Ishikawa (cell line): ENCODE measurements around the gene MAST4.

Source experiments
- CEBPB ChIP-seq: IDR thresholded peaks from 2 replicates; pipeline ENCODE4 v1.6.1; 2012
- CREB1 ChIP-seq: IDR thresholded peaks from 2 replicates; pipeline ENCODE4 v1.6.1; 2012; ENCODE audit warnings: low read depth
- EGR1 ChIP-seq: IDR thresholded peaks from 2 replicates; pipeline ENCODE4 v1.6.1; 2012
- EP300 ChIP-seq: IDR thresholded peaks from 2 replicates; pipeline ENCODE4 v1.6.1; 2012; ENCODE audit warnings: borderline replicate concordance
- FOXM1 ChIP-seq: IDR thresholded peaks from 2 replicates; pipeline ENCODE4 v1.6.1; 2012; ENCODE audit warnings: low read depth, borderline replicate concordance
- NFIC ChIP-seq: IDR thresholded peaks from 2 replicates; pipeline ENCODE4 v1.6.1; 2012
- RAD21 ChIP-seq: IDR thresholded peaks from 2 replicates; pipeline ENCODE4 v1.6.1; 2012; ENCODE audit warnings: low read depth
- TAF1 ChIP-seq: IDR thresholded peaks from 2 replicates; pipeline ENCODE4 v1.6.1; 2012; ENCODE audit warnings: low read depth, mild to moderate bottlenecking
- TCF12 ChIP-seq: IDR thresholded peaks from 2 replicates; pipeline ENCODE4 v1.6.1; 2012; ENCODE audit warnings: low read depth
- TEAD4 ChIP-seq: IDR thresholded peaks from 2 replicates; pipeline ENCODE4 v1.6.1; 2012
- YY1 ChIP-seq: IDR thresholded peaks from 2 replicates; pipeline ENCODE4 v1.6.1; 2012; ENCODE audit warnings: low read depth
- ZBTB7A ChIP-seq: IDR thresholded peaks from 2 replicates; pipeline ENCODE4 v1.6.1; 2012; ENCODE audit warnings: low read depth
- TF ChIP-seq, protein P1 (sequence below): IDR thresholded peaks from 2 replicates; pipeline ENCODE4 v1.6.1; 2012
- TF ChIP-seq, protein P2 (sequence below): IDR thresholded peaks from 2 replicates; pipeline ENCODE4 v1.6.1; 2012; ENCODE audit warnings: low read depth, mild to moderate bottlenecking
- TF ChIP-seq, protein P3 (sequence below): IDR thresholded peaks from 2 replicates; pipeline ENCODE4 v1.6.1; 2012

Gene MAST4

DNA sequence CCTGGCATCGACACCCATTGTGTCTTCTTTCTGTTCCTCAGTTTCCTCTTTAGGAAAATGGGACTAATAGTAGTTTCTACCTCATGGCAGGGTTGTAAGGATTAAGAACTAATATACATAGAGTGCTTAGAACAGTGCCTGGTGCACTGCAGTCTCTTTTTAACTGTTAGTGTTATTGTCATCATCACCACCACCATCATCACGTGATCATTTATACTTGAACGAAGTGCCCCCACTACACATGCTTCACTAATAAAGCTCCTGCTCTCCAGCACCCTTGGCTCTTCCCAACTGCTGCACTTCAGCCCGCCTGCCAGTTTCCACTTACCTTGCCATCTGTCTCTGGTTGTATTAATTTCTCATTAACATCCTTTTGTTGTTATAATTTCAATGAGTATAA is 35.8 kb upstream of the MAST4 start:
- TF ChIP-seq FOXM1, result no peak
- TF ChIP-seq NFIC, result no peak
- no peak for TF ChIP-seq CEBPB

DNA sequence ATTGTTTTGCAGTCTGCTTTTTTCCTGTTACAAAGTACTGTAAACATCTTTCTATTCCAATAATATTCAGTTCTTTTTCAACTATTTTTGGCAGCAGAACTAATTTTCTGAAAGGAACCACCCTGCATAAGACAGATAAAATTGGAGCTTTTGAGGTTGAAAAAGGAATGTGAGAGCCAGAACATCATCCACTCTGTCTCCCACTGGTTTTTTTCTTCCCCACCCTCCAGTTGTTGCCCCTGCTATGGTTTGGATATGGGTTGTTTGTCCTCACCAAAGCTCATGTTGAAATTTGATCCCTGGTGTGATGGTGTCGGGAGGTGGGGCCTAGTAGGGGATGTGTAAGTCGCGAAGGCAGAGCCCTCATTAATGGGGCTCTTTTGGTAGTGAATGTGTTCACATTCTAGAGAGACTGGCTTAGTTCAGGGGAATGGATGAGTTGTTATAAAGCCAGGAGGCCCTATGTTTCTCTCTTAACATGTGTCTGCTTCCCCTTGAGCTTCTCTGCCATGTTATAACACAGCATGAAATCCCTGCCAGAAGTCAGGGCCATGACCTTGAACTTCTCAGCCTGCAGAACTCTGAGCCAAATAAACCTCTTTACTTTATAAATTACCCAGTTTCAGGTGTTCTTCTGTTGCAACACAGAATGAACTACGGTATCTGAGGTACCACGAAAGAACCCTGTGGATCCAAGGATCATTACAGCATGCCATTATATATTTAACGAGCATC is 34.8 kb upstream of the MAST4 start:
- TF ChIP-seq TEAD4 (no peak), FOXM1 (no peak), CREB1 (no peak), CEBPB (no peak), ZBTB7A (no peak), TCF12 (no peak), TAF1 (no peak), NFIC (no peak), EGR1 (no peak)
- TF ChIP-seq, protein P1, sequence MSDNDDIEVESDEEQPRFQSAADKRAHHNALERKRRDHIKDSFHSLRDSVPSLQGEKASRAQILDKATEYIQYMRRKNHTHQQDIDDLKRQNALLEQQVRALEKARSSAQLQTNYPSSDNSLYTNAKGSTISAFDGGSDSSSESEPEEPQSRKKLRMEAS, result no peak

DNA sequence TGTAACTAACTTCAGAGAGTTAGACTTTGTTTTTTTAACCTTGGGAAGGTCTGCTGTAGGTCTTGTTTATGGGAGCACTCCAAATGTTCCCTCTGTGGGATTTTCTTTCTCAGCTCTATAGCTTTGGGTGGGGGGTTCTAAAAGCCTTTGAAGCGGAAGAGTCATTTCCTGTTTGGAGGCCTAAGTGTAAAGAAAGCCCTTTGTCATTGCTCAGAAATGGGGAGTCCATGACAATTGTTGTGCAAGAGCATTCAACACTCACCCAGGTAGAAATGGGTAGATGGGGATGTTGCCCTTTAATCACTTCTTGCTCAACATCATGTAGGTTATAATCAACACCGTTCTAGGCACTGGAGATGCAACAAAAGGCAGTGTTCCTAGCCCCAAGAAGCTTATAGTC is 30.3 kb upstream of the MAST4 start:
- TF ChIP-seq, protein P2, sequence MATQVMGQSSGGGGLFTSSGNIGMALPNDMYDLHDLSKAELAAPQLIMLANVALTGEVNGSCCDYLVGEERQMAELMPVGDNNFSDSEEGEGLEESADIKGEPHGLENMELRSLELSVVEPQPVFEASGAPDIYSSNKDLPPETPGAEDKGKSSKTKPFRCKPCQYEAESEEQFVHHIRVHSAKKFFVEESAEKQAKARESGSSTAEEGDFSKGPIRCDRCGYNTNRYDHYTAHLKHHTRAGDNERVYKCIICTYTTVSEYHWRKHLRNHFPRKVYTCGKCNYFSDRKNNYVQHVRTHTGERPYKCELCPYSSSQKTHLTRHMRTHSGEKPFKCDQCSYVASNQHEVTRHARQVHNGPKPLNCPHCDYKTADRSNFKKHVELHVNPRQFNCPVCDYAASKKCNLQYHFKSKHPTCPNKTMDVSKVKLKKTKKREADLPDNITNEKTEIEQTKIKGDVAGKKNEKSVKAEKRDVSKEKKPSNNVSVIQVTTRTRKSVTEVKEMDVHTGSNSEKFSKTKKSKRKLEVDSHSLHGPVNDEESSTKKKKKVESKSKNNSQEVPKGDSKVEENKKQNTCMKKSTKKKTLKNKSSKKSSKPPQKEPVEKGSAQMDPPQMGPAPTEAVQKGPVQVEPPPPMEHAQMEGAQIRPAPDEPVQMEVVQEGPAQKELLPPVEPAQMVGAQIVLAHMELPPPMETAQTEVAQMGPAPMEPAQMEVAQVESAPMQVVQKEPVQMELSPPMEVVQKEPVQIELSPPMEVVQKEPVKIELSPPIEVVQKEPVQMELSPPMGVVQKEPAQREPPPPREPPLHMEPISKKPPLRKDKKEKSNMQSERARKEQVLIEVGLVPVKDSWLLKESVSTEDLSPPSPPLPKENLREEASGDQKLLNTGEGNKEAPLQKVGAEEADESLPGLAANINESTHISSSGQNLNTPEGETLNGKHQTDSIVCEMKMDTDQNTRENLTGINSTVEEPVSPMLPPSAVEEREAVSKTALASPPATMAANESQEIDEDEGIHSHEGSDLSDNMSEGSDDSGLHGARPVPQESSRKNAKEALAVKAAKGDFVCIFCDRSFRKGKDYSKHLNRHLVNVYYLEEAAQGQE, result no peak
- TF ChIP-seq TCF12 (no peak), TAF1 (no peak), NFIC (no peak), RAD21 (no peak), EP300 (no peak), ZBTB7A (no peak), FOXM1 (no peak)
- TF ChIP-seq, protein P3, sequence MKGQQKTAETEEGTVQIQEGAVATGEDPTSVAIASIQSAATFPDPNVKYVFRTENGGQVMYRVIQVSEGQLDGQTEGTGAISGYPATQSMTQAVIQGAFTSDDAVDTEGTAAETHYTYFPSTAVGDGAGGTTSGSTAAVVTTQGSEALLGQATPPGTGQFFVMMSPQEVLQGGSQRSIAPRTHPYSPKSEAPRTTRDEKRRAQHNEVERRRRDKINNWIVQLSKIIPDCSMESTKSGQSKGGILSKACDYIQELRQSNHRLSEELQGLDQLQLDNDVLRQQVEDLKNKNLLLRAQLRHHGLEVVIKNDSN, result no peak

DNA sequence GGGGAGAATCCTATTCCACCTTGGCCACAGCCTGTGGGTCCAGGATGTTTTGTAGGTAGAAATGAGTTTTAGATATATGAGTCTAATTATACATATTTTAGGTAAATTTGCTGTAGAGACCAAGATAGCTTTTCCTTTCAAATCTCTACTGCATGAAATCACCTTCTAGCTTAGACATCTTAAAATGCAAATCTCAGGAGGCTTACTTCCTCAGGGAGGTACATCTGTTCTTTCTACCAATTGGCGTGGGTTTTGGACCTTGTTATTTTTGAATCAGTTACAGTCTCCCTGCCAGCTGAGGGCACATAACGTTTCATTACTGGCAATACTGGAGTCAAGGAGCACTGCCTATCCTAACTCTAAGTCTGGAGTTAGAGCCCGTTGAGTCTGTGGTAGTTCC is 28.7 kb upstream of the MAST4 start:
- TF ChIP-seq CEBPB (no peak), TCF12 (no peak)

DNA sequence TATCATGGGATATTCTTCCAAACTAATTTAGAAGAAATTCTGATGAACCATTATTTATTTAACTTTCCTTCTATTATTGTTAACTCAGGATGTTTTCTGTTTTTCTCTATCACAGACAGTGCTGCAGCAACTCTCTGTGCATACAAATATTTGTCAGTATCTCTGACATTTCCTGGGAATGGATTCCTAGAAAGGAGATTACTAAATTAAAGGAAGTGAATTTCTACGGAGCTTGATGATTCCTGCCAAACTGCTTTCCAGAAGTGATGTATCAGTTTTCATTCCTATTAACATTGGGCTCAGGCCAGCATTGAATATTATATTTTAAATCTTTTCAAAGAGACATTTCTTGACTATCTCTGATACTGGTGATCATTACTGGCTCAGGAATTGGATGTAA is 26.0 kb upstream of the MAST4 start:
- no peak for TF ChIP-seq EGR1
- no peak for TF ChIP-seq TAF1
- no peak for TF ChIP-seq RAD21
- TF ChIP-seq ZBTB7A, result no peak
- TF ChIP-seq EP300, result no peak
- no peak for TF ChIP-seq CREB1
- no peak for TF ChIP-seq FOXM1

DNA sequence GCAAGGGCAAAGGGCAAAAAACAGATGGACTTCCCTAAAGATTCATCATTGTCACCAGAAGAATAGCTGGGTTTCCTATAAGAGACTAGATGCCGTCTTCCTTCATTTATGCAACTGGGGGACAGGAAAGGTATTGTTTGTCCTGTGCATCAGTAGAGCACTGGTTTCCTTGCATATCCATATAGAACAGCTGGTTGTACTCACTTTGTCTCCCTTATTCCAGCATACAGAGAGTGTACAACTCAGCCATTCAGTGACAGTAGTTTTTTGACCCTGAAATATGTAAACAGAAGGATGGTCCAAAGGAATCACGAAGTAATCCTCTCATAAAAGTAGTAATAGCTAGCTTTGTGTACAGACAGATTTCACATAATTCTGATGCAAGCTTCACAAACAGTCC is 22.5 kb upstream of the MAST4 start:
- TF ChIP-seq EGR1, result no peak

DNA sequence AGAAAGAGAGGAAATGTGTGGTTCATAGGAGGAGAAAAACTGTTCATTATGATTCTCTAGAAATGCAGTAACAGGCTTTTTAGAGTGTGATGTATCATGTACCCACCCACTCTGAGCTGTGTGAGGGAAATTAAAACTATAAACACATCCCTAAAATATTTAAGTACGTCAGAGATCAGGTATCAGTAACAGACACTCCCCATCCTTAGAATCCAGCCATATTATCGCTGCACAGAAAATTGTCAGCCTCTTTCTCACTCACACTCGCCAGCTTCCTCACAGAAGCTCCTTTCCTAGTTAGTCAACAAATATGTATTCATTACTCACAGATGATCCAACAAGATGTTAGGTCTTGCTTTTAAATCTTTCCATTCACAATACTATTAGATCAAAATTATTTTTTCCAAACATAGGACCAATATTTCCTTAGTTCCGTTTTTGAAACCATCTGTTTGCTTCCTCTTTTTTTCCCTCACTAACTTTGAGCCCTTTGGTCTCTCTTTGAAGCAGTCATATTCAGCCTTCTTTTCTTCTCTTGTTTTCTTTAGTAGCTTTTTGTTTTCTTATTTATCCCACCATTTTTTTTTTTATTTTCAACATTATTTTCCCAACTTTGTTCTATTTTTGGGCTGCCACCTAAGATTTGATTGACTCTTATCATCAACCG is 13.6 kb upstream of the MAST4 start:
- TF ChIP-seq EP300 (no peak), TAF1 (no peak), TEAD4 (no peak), CREB1 (no peak), FOXM1 (no peak), RAD21 (no peak), NFIC (no peak), ZBTB7A (no peak), CEBPB (no peak), YY1 (no peak), EGR1 (no peak), TCF12 (no peak)
- TF ChIP-seq, protein P1, result no peak
- TF ChIP-seq, protein P2, result no peak
- TF ChIP-seq, protein P3, result no peak
